Psoas muscle (tissue), 8 donors: ENCODE results near the gene KNDC1. TPM values are rescaled to one million over a fixed set of nuclear protein-coding genes. Genes with fewer than 3 reads are reported as not detected.
"Not testable (repeated sequence)": the region's sequence is repeated elsewhere in the genome, so short reads cannot be mapped to it uniquely, and the experiment has no call there.

Experiments
- ATAC-seq, 4 donors: fragments of 200-7000 bp; cut with Tn5 transposase; one replicate each; pipeline ENCODE4 v1.9.1; 2020; ENCODE audit warnings: moderate library complexity in 3 of 4, mild to moderate bottlenecking in 2 of 4
- DNase-seq, 2 donors: peaks; one replicate each; pipeline ENCODE4 v3.0.0-alpha.2; 2020
- H3K27ac ChIP-seq: fragments of 200-600 bp; one replicate; pipeline ENCODE4 v1.8.0; 2022
- H3K27me3 ChIP-seq, 3 donors: fragments of 200-600 bp in 1 of 3; one replicate each; pipeline versions ENCODE4 v1.6.1 to v1.8.0; 2013 to 2022; ENCODE audit warnings: low read length in 2 of 3, mild to moderate bottlenecking in 2 of 3, moderate library complexity in 1 of 3; ENCODE audit not compliant: insufficient read depth in 3 of 3
- H3K36me3 ChIP-seq, 2 donors: fragments of 200-600 bp in 1 of 2; one replicate each; pipeline versions ENCODE4 v1.6.1 to v1.8.0; 2013 to 2022; ENCODE audit warnings: low read depth in 1 of 2, mild to moderate bottlenecking in 1 of 2, moderate library complexity in 1 of 2; ENCODE audit not compliant: insufficient read depth in 1 of 2
- H3K4me1 ChIP-seq: fragments of 200-600 bp; one replicate; pipeline ENCODE4 v1.8.0; 2022
- H3K4me3 ChIP-seq: fragments of 200-600 bp; one replicate; pipeline ENCODE4 v1.8.0; 2022; ENCODE audit warnings: mild to moderate bottlenecking
- H3K9me3 ChIP-seq: fragments of 200-600 bp; one replicate; pipeline ENCODE4 v1.8.0; 2022
- WGBS, 3 donors: extraction: QIAGEN DNeasy Blood & Tissue Kit; methylation state at CpG; one replicate each; pipeline versions ENCODE4 v1.1.6 to v1.1.7; 2013; 5-methylcytosine and 5-hydroxymethylcytosine counted together
- intact Hi-C, 2 donors: fragments of 100-400 bp; cut with DNase I; formaldehyde crosslinking; loops; one replicate each; pipeline versions ENCODE4 v1.11.0 to v1.14.2; 2022
- polyA plus RNA-seq, 3 donors: library from polyadenylated mRNA; stranded (reverse); fragments of 200-250 nt; gene quantifications; one replicate each; pipeline ENCODE4 v1.2.3, GENCODE V29; 2013
- total RNA-seq, 4 donors: library from RNA; stranded (reverse); fragmentation: NEBNext Ultra II Directional in 2 of 4; extraction: Animal tissue kit (Norgen Biotek cat#: 25700) in 2 of 4; gene quantifications; one replicate each; pipeline versions ENCODE4 v1.2.1 to v1.2.4, GENCODE V29; 2021 to 2023
- TF ChIP-seq, protein P1 (sequence below): fragments of 200-600 bp; IDR thresholded peaks from one replicate; pipeline ENCODE4 v1.8.0; 2022; ENCODE audit warnings: antibody characterized with exemption
- donor health status: healthy with polysubstance abuse.
- donor health status: DM: no; HTN: no; CAD: no; lungs with moderate emphysema.
- donor health status: Bipolar disorder and iron deficiency.
- donor health status: healthy.
- donor health status: DM: yes; HTN: yes; CAD: no.
- donor health status: DM: no; HTN: no; CAD: no.
- donor health status: DM: no; HTN: no; CAD: no.
- donor health status: DM: yes; HTN: yes; CAD: no.

The KNDC1 gene
- total and polyA plus RNA-seq, 7 donors: under 0.01 to 0.10 (median 0.01) TPM; not detected in 4

GRCh38 chr10:133134411-133135115, 25.5 kb upstream of the KNDC1 start:
- ATAC-seq: no peak
- no peaks in the 10 kb centered on the region for H3K4me1 ChIP-seq
- no peak overlapping the region for H3K4me3 ChIP-seq
- peak; percentile 9 to 36 for DNase-seq
- TF ChIP-seq, protein P1, sequence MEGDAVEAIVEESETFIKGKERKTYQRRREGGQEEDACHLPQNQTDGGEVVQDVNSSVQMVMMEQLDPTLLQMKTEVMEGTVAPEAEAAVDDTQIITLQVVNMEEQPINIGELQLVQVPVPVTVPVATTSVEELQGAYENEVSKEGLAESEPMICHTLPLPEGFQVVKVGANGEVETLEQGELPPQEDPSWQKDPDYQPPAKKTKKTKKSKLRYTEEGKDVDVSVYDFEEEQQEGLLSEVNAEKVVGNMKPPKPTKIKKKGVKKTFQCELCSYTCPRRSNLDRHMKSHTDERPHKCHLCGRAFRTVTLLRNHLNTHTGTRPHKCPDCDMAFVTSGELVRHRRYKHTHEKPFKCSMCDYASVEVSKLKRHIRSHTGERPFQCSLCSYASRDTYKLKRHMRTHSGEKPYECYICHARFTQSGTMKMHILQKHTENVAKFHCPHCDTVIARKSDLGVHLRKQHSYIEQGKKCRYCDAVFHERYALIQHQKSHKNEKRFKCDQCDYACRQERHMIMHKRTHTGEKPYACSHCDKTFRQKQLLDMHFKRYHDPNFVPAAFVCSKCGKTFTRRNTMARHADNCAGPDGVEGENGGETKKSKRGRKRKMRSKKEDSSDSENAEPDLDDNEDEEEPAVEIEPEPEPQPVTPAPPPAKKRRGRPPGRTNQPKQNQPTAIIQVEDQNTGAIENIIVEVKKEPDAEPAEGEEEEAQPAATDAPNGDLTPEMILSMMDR: no peak
- no peaks in the 10 kb centered on the region for H3K9me3 ChIP-seq
- H3K36me3 ChIP-seq: no peaks in the 10 kb centered on the region
- 70 to 75% (median 70%) methylated on average over 20 of the region's 20 CpGs for WGBS, 3 donors
- no peak overlapping the region for H3K27ac ChIP-seq
- H3K27me3 ChIP-seq: peaks cover 0 to 4% (median 0%) of the 10 kb centered on the region in 3 donors
- intact Hi-C loops: no loop called here

- TF ChIP-seq, protein P1: no peak
- 67 to 73% (median 68%) methylated on average over 8 of the region's 8 CpGs for WGBS, 3 donors
- no peak overlapping the region for H3K27ac ChIP-seq
- intact Hi-C loops: no loop called here
- DNase-seq: peak in 1 of 2 donors; percentile 12
- no peak for ATAC-seq
- H3K4me1 ChIP-seq: no peaks in the 10 kb centered on the region
- no peaks in the 10 kb centered on the region for H3K9me3 ChIP-seq
- peaks cover 0 to 7% (median 3%) of the 10 kb centered on the region in 3 donors for H3K27me3 ChIP-seq
- no peak overlapping the region for H3K4me3 ChIP-seq
- no peaks in the 10 kb centered on the region for H3K36me3 ChIP-seq
These were observed 24.9 kb upstream of the KNDC1 start for GRCh38 chr10:133135116-133135465.

DNA sequence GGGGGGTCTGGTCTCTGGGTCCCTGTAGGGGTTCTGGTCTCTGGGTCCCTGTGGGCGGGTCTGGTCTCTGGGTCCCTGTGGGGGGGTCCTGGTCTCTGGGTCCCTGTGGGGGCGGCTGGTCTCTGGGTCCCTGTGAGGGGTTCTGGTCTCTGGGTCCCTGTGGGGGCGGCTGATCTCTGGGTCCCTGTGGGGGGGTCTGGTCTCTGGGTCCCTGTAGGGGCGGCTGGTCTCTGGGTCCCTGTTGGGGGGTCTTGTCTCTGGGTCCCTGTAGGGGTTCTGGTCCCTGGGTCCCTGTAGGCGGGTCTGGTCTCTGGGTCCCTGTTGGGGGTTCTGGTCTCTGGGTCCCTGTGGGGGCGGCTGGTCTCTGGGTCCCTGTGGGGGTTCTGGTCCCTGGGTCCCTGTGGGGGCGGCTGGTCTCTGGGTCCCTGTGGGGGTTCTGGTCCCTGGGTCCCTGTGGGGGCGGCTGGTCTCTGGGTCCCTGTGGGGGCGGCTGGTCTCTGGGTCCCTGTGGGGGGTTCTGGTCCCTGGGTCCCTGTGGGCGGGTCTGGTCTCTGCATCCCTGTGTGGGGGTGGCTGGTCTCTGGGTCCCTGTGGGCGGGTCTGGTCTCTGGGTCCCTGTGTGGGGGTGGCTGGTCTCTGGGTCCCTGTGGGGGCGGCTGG, 22.4 kb upstream of the KNDC1 start:
- H3K36me3 ChIP-seq, H3K9me3 ChIP-seq, H3K4me3 ChIP-seq, H3K4me1 ChIP-seq, intact Hi-C loops, ATAC-seq, H3K27ac ChIP-seq: not testable (repeated sequence)
- H3K27me3 ChIP-seq: peaks cover 0 to 18% (median 6%) of the 10 kb centered on the region in 3 donors
- WGBS, 3 donors: 83 to 100% (median 90%) methylated on average over 1 to 12 of the region's 12 CpGs
- DNase-seq: peak in 1 of 2 donors; percentile 4

- intact Hi-C loops: no loop called here
- ATAC-seq (no peak), DNase-seq (peak; percentile 5 to 34)
- Histone ChIP-seq H3K4me3 (no peak overlapping the region), H3K9me3 (no peaks in the 10 kb centered on the region), H3K4me1 (no peaks in the 10 kb centered on the region), H3K36me3 (no peaks in the 10 kb centered on the region), H3K27me3 (peaks cover 0 to 15% (median 6%) of the 10 kb centered on the region in 3 donors), H3K27ac (no peak overlapping the region)
- TF ChIP-seq, protein P1: no peak
- WGBS, 3 donors: 28 to 54% (median 34%) methylated on average over 10 to 17 of the region's 17 CpGs
These were observed 20.4 kb upstream of the KNDC1 start for GRCh38 chr10:133139551-133140065.

GRCh38 chr10:133140417-133141143, 19.4 kb upstream of the KNDC1 start:
- TF ChIP-seq, protein P1: no peak
- Histone ChIP-seq H3K27ac (no peak overlapping the region), H3K27me3 (peaks cover 0 to 15% (median 6%) of the 10 kb centered on the region in 3 donors), H3K9me3 (no peaks in the 10 kb centered on the region), H3K36me3 (no peaks in the 10 kb centered on the region), H3K4me1 (no peaks in the 10 kb centered on the region), H3K4me3 (no peak overlapping the region)
- ATAC-seq (no peak), DNase-seq (peak in 1 of 2 donors; percentile 33)
- WGBS, 3 donors: 44 to 50% (median 46%) methylated on average over 22 to 26 of the region's 26 CpGs
- intact Hi-C loops: no loop called here
